WI38 (cell line): ENCODE measurements around the gene GMNN.

ENCODE experiments used
- H3K4me3 ChIP-seq: 2 replicates; pipeline ENCODE4 v1.5.1; 2011; ENCODE audit warnings: low read depth, mild to moderate bottlenecking, control low read depth, low read length
- TF ChIP-seq, protein P1 (sequence below): IDR thresholded peaks from 2 replicates; pipeline ENCODE4 v1.5.1; 2012; ENCODE audit warnings: low read depth, mild to moderate bottlenecking, control low read depth, low read length

GMNN gene

GRCh38 chr6:24823185-24823584 lies 48.4 kb downstream of the GMNN start:
- TF ChIP-seq, protein P1, sequence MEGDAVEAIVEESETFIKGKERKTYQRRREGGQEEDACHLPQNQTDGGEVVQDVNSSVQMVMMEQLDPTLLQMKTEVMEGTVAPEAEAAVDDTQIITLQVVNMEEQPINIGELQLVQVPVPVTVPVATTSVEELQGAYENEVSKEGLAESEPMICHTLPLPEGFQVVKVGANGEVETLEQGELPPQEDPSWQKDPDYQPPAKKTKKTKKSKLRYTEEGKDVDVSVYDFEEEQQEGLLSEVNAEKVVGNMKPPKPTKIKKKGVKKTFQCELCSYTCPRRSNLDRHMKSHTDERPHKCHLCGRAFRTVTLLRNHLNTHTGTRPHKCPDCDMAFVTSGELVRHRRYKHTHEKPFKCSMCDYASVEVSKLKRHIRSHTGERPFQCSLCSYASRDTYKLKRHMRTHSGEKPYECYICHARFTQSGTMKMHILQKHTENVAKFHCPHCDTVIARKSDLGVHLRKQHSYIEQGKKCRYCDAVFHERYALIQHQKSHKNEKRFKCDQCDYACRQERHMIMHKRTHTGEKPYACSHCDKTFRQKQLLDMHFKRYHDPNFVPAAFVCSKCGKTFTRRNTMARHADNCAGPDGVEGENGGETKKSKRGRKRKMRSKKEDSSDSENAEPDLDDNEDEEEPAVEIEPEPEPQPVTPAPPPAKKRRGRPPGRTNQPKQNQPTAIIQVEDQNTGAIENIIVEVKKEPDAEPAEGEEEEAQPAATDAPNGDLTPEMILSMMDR, result no peak
- H3K4me3 ChIP-seq, result no peak overlapping the region

GRCh38 chr6:24824142-24824938 lies 49.6 kb downstream of the GMNN start:
- TF ChIP-seq, protein P1, result no peak
- H3K4me3 ChIP-seq, result no peak overlapping the region

DNA sequence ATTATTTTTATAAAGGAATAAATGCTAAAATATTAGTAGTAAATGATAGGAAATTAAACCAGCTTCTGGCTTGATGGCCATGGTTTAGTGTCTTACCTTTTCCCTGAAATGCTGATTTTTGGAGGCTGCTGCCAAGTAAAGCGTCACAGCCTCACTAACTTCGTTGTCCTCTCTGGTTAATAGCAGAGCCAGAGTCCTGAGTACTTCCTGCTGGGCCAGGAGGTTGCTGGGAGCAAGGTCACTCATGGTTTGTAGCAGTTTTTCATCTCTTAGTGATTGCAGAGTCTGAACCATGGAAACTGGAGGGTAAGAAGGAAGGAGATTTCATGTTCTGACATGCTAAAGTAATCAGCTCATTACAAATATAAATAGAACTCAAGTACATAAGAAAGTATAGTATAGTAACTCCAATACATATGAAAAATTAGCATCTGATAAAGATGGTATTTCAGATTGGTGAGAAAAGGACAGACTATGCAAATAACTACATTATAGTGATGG lies 50.4 kb downstream of the GMNN start:
- TF ChIP-seq, protein P1, result no peak
- no peak overlapping the region for H3K4me3 ChIP-seq

GRCh38 chr6:24827162-24827561 lies 52.4 kb downstream of the GMNN start:
- H3K4me3 ChIP-seq, result no peak overlapping the region

GRCh38 chr6:24827970-24828369 lies 53.2 kb downstream of the GMNN start:
- no peak overlapping the region for H3K4me3 ChIP-seq
- TF ChIP-seq, protein P1, result no peak

More at GRCh38 chr6:24827162-24827561, 52.4 kb downstream of the GMNN start:
- TF ChIP-seq, protein P1, result no peak

DNA sequence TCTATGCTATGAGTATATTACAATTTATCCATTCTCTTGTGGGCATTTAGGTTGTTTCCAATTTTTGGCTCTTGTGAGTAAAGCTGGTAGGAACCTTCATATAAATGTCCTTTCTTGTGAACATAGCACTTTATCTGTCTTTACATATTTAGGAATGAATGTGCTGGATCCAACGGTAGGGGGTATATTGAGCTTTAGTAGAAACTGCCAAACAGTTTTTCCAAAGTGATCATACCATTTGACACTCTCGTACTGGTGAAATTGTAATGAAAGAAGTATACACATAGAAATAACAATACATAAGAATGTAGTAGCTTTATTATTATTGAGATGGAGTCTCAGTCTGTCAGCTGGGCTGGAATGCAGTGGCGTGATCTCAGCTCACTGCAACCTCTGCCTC lies 54.9 kb downstream of the GMNN start:
- TF ChIP-seq, protein P1, result no peak
- H3K4me3 ChIP-seq, result no peak overlapping the region
